ENCODE data around the gene CLIP2.
A peak's percentile ranks its signal among the peaks of the same experiment; 100 is the strongest.
"Not testable (repeated sequence)": the region's sequence is repeated elsewhere in the genome, so short reads cannot be mapped to it uniquely, and the experiment has no call there.

CLIP2 gene

GRCh38 chr7:74407958-74408357 is 118.8 kb downstream of the CLIP2 start (continued):
- TF ChIP-seq ZNF211 (tag by site-specific recombination; IDR thresholded peaks at IDR 0.05; ENCODE audit: low read depth), result no peak

- CTCF ChIA-PET, result interaction anchor here (0.9 to 4.4 kb wide), 2 partner anchors 8 to 203 kb away, joined by 3 to 40 read pairs; no protein-coding TSS in a partner anchor
- H3K27ac ChIP-seq (ENCODE audit: extremely low read depth, low read depth, low read length), result no peak overlapping the region
- peaks cover 0 to 2% of the 10 kb centered on the region in 2 experiments; a peak in 1 of 3 replicates for H3K36me3 ChIP-seq (ENCODE audit: control insufficient read depth in 2 of 2, insufficient read depth in 1 of 2, low read length in 2 of 2)
- no peaks in the 10 kb centered on the region for H3K9me3 ChIP-seq (ENCODE audit: control insufficient read depth, insufficient read depth, low read depth, low read length)
- no peaks in the 10 kb centered on the region for H3K4me1 ChIP-seq (ENCODE audit: control insufficient read depth, insufficient read depth, low read length)
- POLR2A ChIA-PET, result no interaction called here
- H3K4me3 ChIP-seq (ENCODE audit: low read depth, low read length), result no peak overlapping the region
- TF ChIP-seq SCRT2 (tag by site-specific recombination; IDR thresholded peaks at IDR 0.05) (no peak), ZNF112 (tag by site-specific recombination; IDR thresholded peaks at IDR 0.05) (no peak), AEBP2 (tag by site-specific recombination; IDR thresholded peaks at IDR 0.05; ENCODE audit: borderline replicate concordance) (no peak), ZNF184 (tag by site-specific recombination; IDR thresholded peaks at IDR 0.05) (no peak), ZNF660 (tag by site-specific recombination; IDR thresholded peaks at IDR 0.05) (no peak), ZNF248 (tag by site-specific recombination; IDR thresholded peaks at IDR 0.05) (no peak), BCL6B (tag by site-specific recombination; IDR thresholded peaks at IDR 0.05) (no peak), ZNF341 (tag by site-specific recombination; IDR thresholded peaks at IDR 0.05; ENCODE audit: low read depth) (no peak), ZNF521 (tag by site-specific recombination; IDR thresholded peaks at IDR 0.05) (no peak), ZSCAN30 (tag by site-specific recombination; IDR thresholded peaks at IDR 0.05) (no peak), ZNF610 (tag by site-specific recombination; IDR thresholded peaks at IDR 0.05; ENCODE audit: borderline replicate concordance) (no peak), ZNF48 (tag by site-specific recombination; IDR thresholded peaks at IDR 0.05) (no peak), ZNF473 (tag by site-specific recombination; IDR thresholded peaks at IDR 0.05) (no peak), ZNF677 (tag by site-specific recombination; IDR thresholded peaks at IDR 0.05) (no peak), ZNF596 (tag by site-specific recombination; IDR thresholded peaks at IDR 0.05) (no peak)
Observed at GRCh38 chr7:74409571-74409970, 120.4 kb downstream of the CLIP2 start.

GRCh38 chr7:74410772-74411171 is 121.6 kb downstream of the CLIP2 start:
- Histone ChIP-seq H3K36me3 (ENCODE audit: control insufficient read depth in 2 of 2, insufficient read depth in 1 of 2, low read length in 2 of 2) (no peaks in the 10 kb centered on the region), H3K9me3 (ENCODE audit: control insufficient read depth, insufficient read depth, low read depth, low read length) (no peaks in the 10 kb centered on the region), H3K4me1 (ENCODE audit: control insufficient read depth, insufficient read depth, low read length) (no peaks in the 10 kb centered on the region), H3K4me3 (ENCODE audit: low read depth, low read length) (no peak overlapping the region), H3K27ac (ENCODE audit: extremely low read depth, low read depth, low read length) (no peak overlapping the region)
- no peak for TF ChIP-seq ZNF266 (tag by site-specific recombination; IDR thresholded peaks at IDR 0.05; ENCODE audit: low read depth)
- TF ChIP-seq PRDM1 (tag by site-specific recombination; IDR thresholded peaks at IDR 0.05), result peak; percentile 67
- peak; percentile 87 for TF ChIP-seq ZNF366 (tag by site-specific recombination; conservative IDR thresholded peaks at IDR 0.05)
- ChIA-PET POLR2A (no interaction called here), CTCF (interaction anchor here (0.6 to 4.4 kb wide), 7 partner anchors 10 to 206 kb away, joined by 3 to 40 read pairs (median 3); no protein-coding TSS in a partner anchor)

GRCh38 chr7:74411571-74411970 is 122.4 kb downstream of the CLIP2 start:
- H3K27ac ChIP-seq (ENCODE audit: extremely low read depth, low read depth, low read length); H3K9me3 ChIP-seq (ENCODE audit: control insufficient read depth, insufficient read depth, low read depth, low read length); POLR2A ChIA-PET; H3K4me1 ChIP-seq (ENCODE audit: control insufficient read depth, insufficient read depth, low read length); H3K36me3 ChIP-seq (ENCODE audit: control insufficient read depth in 2 of 2, insufficient read depth in 1 of 2, low read length in 2 of 2); H3K4me3 ChIP-seq (ENCODE audit: low read depth, low read length): not testable (repeated sequence)
- CTCF ChIA-PET, result interaction anchor here (0.6 to 4.4 kb wide), 3 partner anchors 10 to 207 kb away, joined by 3 to 40 read pairs (median 3); no protein-coding TSS in a partner anchor

All from HEK293 (cell line).